ENCODE results near the gene VASN.
A peak's percentile ranks its signal among the peaks of the same experiment; 100 is the strongest.

Gene VASN

DNA sequence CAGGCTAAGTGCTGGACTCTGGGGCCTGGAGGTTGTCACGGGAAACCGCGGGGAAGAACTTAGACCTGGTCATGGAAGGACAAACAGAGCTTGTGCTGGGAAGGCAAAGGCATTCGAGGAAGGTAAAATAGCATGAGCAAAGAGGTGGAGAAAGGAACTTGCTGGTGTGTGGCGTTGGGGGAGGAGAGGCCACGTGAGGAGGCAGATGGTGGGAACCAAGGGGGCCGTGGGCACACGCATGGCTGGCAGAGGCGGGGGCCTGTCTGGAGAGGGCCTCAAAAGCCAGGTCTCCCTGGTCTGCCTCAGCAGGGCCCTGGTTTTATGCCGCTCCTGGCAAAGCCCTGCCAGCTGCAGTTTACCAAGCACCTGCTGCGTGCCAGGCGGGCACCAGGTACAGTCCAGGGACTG, 29.4 kb downstream of the VASN start:
- FAIRE-seq (no peak), DNase-seq (ENCODE audit: low spot score) (no peak)

DNA sequence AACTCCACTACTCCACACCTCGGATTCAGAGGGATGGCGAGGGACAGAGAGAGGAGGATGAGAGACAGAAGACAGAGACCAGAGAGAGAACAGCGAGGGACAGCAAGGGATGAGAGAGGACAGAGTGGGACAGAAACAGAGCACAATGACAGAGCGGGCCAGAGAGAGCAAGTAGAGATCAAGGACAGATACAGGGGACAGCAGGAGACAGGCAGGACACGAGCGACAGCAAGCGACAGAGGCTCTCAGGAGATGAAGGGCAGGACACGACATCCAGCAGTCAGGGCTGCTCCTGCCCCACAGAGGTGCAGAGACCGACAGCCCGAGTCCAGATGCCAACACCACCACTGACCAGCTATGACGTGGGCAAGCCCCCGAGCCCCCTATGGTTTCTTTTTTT, 29.9 kb downstream of the VASN start:
- DNase-seq (ENCODE audit: low spot score) = no peak
- FAIRE-seq = no peak

DNA sequence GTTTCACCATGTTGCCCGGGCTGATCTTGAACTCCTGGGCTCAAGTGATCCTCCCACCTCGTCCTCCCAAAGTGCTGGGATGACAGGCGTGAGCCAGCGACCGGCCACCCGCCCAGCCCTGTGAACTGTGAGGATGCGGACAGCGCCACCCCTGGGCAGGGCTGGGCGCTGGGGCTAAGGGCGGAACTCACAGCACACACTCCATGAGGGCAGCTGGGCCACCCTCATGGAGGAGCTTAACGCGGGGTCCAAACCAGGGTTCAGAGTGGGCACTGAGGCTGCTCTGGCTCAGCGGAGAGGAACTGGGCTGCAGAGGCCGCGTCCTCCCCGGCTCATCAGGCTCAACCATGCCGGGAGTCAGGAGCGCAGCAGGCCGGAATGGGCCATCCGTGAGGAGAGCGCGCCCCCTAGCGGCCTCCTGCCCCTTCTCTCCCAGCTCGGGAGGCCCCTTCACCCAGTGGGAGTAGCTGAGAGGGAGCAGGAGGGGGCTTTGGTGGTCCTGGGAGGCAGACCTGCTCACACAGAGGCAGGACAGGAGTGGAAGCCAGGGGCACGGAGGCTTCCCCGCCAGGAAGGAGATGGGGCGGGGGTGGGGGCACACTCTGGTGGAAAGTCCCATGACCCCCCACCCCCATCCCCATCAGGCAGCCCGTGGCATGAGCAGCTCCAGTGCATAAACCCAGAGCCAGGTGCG, 30.9 kb downstream of the VASN start:
- FAIRE-seq = peak; percentile 77

DNA sequence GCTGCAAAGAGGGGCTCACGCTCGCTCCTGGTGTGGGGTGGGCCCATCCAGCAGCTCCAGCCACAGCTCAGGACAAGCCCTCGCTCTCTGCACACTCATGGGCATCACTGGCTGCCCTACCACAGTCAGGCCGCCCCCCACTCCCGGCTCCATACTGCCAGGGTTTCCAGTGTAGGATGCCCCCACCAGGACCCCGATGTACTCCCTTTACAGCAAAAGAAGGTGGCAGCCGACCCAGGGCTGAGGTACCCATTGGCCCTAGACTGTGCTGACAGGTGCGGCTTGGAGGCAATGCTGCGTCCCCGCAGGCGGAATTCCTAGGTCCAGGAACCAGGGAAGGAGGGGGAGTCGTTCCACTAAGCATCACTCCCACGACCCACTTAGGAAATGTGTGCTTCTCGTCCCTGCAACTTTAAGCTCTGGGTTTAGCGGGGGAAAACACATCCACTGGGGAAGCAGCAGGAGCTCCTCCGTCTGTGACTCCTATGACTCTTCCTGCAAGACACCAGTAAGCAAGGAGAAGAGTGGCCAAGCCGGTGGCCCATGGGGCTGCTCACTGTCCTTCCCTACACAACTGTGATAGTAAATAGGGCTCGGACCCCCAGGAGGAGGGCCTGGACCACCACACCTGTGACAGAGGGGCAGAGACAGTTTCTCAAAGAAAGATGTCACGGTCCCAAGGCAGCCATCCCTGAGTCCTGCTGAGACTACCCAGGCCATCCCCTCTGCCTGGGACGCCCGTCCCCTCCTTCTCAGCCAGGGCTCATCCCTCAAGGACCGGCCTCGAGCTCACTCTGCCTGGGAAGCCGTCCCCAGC, 31.7 kb downstream of the VASN start:
- FAIRE-seq = no peak
- DNase-seq (ENCODE audit: low spot score) = no peak

More for the DNA sequence above, 30.9 kb downstream of the VASN start:
- DNase-seq (ENCODE audit: low spot score) = peak; percentile 90

DNA sequence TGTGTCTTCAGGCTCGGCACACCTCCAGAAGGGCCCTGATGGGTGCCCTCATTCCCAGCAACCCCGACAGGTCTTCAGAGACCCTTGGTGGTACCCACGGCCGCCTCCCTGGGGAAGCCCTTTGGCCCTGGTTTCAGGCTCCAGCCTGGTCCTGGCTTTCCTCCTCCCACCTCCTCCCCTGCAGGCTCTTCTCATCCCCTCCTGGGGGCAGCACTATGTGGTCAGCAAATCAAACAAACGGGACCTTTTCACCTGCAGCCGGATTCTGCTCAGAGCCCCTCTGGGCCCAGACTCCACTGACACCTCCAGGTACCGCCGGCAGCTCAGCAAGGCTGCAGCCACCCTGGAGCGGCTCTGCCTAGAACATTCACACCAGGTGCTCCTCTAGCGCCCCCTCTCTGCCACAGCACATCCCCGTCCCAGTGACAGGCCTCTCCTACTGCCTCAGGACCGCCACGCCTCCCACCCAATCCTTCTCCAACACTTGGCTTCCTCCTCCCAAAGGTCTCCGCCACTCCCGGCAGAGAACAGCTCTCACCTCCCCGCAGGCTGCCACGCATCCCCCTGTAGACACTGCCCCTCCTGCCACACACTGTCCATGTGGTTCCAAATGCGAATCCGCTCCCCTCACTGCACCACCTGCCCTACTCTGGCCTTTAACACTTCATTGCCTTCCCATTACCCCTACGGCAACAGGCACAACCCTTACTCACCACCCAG, 32.8 kb downstream of the VASN start:
- DNase-seq (ENCODE audit: low spot score) (peak; percentile 56), FAIRE-seq (peak; percentile 13)

DNA sequence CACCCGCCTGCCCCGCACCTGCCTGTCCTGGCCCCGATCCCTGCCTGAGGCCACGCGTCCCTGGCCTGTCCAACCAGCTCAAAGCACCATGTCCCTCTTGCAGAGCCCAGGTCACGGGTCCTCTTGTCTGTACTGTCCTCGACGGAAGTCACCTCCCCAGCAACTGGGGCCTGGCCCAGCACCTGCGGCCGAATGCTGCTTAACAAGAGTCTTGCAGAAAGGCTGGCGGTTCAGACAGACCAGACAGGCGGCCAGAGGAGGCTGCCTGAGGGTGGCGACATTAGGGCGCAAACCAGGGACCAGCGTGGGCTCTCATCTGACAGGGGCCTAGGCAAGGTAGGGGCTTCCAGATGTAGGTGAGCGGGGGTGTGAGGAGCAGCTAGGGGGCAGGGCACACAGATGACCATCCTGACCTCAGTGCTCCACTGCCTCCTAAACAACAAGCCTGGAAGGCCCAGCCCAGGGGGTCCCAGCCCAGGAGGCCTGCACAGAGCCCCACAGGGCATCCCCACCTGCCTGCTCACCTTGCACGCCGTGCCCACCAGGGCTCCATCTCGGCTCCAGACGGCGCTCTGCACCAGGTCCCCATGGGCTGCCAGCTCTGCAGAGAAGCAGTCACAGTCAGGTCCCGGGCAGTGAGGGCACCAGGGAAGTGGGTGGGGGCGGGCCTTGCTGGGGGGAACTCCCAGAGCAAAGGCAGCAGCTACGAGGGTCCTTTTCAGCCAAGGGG, 33.5 kb downstream of the VASN start:
- FAIRE-seq (no peak), DNase-seq (ENCODE audit: low spot score) (no peak)

DNA sequence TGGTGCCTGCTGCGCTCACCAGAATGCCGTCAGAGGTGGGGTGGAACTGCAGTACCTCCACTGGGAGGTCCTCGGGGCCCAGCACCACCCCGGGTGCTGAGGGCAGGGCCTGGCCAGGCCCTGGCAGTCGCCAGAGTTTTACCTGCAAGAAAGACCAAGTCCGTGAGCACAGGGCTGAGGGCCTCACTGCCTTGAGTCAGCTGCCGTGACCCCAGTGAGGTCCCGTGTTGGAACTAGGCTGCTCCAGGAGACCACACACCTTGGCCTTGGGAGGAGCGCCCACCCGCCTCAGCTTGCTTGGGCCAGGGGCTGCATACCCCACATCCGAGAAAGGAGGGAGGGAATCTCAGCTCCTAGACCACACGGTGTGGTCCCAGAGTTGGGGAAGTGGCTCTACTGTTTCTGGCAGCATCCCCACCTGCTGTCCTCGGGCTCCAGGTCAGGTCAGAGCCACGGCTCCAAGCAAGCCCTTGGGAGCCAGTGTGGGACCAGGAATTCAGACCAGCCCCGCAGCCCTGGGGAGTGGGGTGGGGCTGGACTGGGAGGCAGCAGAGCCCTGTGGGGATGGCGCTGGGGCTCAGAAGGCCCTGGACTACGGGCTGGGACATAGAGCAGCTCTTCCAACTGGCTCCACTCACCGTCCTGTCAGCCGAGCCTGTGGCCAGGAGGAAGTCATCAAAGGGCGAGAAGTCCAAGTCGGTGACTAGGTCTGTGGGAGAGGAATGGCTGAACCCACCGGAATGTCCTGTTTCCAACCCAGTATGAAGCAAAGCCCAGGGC, 36.1 kb downstream of the VASN start:
- FAIRE-seq (no peak), DNase-seq (ENCODE audit: low spot score) (no peak)

DNA sequence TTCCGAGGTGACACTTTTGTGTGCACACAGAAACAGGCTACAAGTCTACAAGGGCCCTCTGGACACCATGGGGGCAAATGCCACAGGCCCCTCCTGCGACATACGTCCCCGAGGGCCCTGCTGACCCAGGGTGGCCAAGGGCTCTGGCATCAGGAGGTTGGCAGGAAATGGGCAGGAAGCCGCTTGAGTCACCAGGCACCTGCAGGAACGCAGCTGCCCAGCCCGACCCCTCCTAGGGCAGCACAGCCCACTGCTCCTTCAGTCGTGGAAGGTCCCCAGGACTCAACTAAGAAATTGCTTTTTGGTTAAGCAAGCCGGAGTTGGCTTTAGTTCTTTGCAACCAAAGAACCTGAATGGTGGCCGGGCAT, 36.7 kb downstream of the VASN start:
- DNase-seq (ENCODE audit: low spot score) (no peak), FAIRE-seq (no peak)

DNA sequence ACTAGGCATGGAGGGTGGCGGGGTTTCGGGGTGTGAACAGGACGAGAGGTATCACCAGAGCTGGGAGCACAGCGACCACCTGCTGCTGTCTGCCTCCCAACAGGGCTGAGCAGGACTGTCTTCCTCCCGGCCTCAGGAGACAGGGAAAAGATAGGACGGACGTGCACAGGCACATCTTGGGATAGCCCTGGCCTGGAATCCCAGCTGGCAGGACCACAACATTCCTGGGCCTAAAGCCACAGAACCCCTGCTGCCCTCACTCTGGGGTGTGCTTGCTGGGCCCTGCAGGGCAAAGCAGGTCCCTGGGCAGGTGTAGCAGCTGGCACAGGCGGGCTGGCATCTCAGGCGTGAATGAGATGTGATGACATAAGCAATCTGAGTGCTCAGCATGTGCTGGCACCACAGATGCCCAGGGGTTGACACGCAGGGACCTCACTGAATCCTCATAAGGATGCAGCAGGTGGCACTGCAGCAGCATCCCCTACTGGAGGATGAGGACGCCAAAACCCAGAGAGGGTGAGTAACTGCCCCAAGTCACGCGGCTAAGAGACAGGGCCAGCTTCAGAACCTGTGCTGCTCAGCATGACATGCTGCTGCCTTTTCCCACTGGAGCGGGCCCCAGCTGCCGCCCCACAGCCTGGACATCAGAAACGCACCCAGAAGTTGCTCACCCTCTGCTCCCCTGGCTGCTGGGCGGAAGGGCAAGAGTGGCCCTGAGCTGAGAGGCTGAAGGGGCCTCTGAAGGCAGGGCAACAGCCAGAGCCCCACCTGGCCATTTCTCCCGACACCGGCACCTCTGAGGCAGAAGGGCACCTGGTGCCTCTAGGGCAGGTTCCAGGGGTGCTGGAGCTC, 37.7 kb downstream of the VASN start:
- no peak for DNase-seq (ENCODE audit: low spot score)

DNA sequence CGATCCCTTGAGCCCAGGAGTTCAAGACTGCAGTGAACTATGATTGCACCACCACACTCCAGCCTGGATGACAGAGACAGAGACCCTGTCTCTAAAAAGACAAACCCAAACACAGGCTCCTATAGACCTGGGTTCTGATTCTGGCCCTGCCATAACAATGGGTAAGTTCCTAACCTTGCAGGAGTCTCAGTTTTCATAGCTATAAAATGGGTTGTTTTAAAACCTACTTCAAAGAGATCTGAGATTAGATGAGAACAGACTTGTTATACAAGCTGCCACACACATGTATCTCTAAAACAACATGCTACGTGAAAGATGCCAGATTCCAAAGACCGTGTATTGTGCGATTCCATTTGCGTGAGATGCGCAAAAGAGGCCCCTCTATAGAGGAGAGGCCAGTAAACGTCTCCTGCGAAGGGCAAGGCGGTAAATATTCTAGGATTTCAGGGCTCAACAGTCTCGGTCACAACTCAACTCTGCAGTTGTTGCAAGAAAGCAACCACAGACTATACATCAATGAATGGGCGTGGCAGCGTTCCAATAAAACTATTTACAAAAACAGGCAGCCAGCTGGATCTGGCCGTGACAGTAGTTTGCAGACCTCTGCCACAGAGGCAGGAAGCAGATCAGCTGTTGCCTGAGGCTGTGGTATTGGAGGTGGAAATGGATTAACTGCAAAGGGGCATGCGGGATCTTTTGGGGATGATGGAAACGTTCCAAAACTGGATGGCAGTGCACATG, 38.9 kb downstream of the VASN start:
- DNase-seq (ENCODE audit: low spot score) (no peak), FAIRE-seq (no peak)

More for the DNA sequence above, 37.7 kb downstream of the VASN start:
- no peak for FAIRE-seq

DNA sequence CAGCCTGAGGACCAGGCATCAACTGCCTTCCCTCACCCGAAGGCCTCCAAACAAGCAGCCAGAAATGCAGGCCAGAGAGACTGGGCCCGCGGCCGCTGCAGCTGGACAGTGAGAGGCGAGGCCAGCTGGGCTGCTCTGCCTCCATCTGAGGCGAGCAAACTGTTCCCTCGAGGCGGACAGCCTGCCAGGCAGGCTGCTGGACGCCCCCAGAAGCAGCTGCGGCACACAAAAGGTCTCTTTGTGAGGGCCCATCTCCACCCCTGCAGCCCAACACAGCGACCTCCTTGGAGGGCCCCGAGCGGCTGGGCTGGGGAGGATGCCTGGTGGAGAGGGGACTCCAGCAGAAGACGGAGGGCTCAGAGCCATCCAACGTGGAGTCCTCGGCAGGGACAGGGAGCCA, 40.0 kb downstream of the VASN start:
- DNase-seq (ENCODE audit: low spot score) (no peak), FAIRE-seq (no peak)

DNA sequence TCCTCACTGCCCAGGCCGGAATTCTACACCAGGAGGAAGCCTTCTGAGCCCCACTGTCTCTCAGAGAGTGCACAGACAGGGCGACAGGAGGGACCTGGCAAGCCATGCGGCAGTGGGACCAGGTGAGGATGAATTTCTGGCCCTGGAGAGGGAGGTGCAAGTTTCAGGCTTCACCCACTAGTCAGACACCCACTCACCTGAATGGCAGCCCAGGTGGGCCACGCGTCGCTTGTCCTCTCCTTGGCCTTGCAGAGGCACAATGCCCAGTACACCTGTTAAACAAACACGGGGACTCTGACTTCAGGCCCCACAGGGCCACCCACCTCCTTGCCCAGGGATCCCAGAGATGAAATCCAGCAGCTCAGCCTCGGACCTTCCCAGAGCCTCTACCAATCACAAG, 40.5 kb downstream of the VASN start:
- DNase-seq (ENCODE audit: low spot score) = no peak
- FAIRE-seq = no peak

DNA sequence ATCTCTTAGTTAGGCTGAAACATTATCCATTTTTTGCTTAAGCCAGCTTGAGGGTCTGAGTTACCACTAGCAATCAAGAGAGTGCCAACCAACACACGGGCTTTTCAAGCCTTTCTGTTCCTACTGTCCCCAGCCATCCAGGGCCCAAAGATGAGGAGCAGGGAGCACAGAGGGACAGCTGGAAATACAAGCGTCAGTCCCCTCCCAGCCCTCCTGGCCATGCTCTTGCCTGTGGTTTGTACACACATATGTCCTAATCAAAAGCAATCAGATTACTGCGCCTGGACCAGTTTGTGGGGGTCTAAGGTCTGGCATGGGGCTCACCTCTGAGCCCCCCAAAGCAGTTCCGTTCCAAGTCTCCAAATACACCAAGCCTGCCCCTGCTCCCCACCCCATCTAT, 41.2 kb downstream of the VASN start:
- no peak for DNase-seq (ENCODE audit: low spot score)
- no peak for FAIRE-seq

DNA sequence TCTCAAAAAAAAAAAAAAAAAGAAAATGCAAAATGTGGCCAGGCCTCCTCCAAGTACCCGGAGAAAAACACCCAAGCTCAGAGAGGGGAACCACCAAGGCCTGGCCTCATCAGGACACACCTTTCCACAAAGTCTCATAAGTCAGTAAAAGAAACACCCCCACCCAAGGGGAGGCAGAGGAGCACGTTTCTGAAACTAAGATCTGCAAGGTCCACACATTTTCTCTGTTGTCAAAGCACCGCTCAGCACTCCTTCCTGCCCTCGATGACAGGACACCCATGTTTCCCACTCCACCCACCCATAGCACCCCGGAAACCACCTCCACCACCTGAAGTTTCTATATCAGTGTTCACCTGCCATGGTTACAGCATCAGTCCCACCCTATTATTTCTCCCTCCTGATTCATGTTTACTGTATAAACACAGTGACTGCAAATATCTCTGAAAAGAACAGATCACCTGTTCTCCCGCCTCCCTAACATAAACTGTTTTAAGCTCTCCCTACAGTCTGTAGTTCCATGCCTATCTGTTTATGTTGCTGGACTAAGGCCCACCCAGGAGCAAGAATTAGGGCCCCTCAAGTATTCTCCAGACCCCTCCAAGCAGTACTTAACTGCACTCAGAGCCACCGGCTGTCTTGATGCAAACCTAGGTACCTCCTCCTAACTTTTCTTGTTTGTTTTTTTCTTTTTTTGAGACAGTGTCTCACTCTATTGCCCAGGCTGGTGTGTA, 42.7 kb downstream of the VASN start:
- no peak for FAIRE-seq
- no peak for DNase-seq (ENCODE audit: low spot score)

DNA sequence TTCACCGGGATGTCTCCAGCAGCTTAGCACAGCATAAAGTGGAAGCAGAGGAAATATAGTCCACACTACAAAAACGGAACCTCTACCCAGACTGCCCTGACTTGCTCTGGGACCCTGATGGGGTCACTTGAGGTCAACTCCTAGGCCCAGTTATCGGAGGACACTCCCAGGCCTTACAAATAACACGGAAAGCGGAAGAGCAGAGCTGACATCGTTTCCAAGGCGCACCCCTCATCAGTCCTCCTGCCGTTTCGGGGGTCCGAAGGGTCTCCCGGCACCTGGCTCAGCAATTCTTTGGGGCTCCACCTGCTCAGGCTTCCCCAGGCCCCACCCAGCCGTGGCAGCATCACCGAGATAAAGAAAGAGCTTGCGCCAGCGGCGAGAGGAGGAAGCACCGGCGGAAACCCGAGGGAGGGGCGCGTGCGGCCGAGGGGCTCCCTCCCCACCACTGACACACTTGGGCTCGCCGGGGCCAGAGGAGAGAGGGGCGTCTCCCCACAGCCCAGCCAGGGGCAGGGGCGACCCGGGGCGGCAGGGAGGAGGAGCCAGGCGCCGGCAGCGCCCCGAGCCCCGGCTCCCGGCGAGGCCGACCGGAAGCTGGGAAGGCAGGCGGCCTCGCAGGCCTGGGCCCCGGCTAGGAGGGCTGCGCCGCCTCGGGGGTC, 44.0 kb downstream of the VASN start:
- FAIRE-seq (no peak), DNase-seq (ENCODE audit: low spot score) (peak; percentile 58)

DNA sequence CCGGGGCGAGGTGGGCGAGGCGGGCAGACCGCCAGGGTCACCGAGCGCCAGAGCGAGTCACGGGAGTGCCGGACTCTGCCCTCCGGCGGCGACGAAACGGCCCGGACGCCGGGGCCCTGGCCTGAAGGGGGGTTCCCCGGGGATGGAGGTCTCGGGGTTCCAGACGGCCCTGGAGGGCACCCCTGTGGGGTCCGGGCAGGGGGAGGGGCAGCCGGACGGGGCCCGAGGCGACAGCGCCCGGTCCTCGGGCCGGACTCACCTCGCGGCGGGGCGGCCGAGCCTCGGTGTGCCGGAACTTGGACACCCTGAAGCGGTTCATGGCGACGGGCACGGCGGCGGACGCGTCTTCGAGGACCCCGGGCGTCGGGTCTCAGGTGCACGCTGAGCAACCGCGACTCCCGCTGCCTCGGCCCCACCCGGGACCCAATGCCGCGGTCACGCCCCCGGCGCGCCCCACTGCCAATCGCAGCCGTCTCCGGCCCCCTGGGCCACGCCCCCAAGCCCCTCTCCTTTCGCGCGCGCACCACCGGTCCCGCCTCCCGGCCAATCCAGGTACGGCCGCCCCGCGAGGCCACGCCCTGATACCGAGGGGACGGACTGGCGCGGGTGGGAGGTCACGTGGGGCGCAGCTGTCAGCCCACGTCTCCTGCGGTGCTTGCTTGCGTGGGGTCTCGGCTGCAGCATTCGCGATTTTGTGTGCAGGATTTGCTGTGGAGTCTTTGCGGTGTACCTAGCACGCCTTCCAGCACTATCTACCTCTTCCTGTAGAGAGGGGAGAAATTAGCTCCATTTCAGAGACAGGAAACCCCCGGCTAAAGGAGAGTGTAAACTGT, 44.8 kb downstream of the VASN start, which contains the start of gene CORO7:
Gene CORO7, minus strand, starts transcription at position 397 of the 833 bp plus-strand sequence. Its CDS starts 78 bp downstream, at position 319.
- DNase-seq (ENCODE audit: low spot score) (peak; percentile 99), FAIRE-seq (peak; percentile 97)

DNA sequence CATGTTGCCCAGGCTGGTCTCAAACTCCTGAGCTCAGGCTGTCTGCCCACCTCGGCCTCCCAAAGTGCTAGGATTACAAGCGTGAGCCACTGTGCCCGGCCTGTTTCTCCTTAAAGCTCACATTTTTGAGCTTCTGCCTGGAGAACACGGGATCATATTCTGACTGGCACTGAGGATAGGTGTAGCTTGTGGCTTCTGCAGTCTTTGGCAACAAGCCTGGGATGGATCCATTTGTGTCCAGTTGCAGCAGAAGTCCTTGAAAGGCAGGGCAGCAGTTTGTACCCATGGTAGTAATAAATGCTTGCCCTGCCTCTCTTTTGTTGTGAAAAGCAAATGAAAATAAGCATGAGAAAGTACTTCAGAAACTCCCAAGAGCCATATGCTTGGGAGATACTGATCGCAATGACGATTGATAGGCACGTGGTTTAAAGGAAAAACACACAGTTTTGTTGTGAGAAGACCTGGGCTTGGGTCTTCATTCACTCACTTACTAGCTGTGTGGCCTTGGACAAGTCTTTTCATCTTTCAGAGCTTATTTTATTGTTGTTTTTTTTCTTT, 47.8 kb downstream of the VASN start:
- DNase-seq (ENCODE audit: low spot score) (no peak), FAIRE-seq (no peak)

Measured in urothelium cell line (cell line).